OCI-LY1 (cell line): ENCODE data around the gene UNC119B.
A peak's percentile ranks its signal among the peaks of the same experiment; 100 is the strongest.

Experiments
- H2AFZ ChIP-seq: fragments of 200-600 bp; sonication (generic), shearing (Covaris generic); 2 replicates; pipeline ENCODE4 v1.6.0; 2014; ENCODE audit warnings: antibody characterized with exemption, mild to moderate bottlenecking, low read length
- H3F3A ChIP-seq: fragments of 200-600 bp; sonication (generic), shearing (Covaris generic); 2 replicates; pipeline ENCODE4 v1.6.0; 2014; ENCODE audit warnings: mild to moderate bottlenecking, antibody characterized with exemption, low read length, moderate library complexity; ENCODE audit not compliant: insufficient read depth
- H3K27ac ChIP-seq: fragments of 200-600 bp; sonication (generic); 2 replicates; pipeline ENCODE4 v1.5.1; 2014; ENCODE audit warnings: low read length, mixed run types, mild to moderate bottlenecking, low read depth; ENCODE audit not compliant: poor library complexity, severe bottlenecking
- H3K27me3 ChIP-seq: fragments of 200-600 bp; sonication (generic); 2 replicates; pipeline ENCODE4 v1.6.0; 2014; ENCODE audit warnings: antibody characterized with exemption, mild to moderate bottlenecking, low read length, moderate library complexity; ENCODE audit not compliant: insufficient read depth
- H3K36me3 ChIP-seq: fragments of 200-600 bp; sonication (generic); 2 replicates; pipeline ENCODE4 v1.6.1; 2014; ENCODE audit warnings: mild to moderate bottlenecking, antibody characterized with exemption, low read length, moderate library complexity, mixed read lengths; ENCODE audit not compliant: insufficient read depth
- H3K4me1 ChIP-seq: fragments of 200-600 bp; sonication (generic); 2 replicates; pipeline ENCODE4 v1.5.1; 2014; ENCODE audit warnings: mild to moderate bottlenecking, low read length, moderate library complexity; ENCODE audit not compliant: insufficient read depth, severe bottlenecking
- H3K4me2 ChIP-seq: fragments of 200-600 bp; sonication (generic), shearing (Covaris generic); 2 replicates; pipeline ENCODE4 v1.6.1; 2014; ENCODE audit warnings: low read length
- H3K4me3 ChIP-seq: fragments of 200-600 bp; sonication (generic); 2 replicates; pipeline ENCODE4 v1.5.1; 2014; ENCODE audit warnings: low read length, low read depth, mild to moderate bottlenecking, mixed read lengths; ENCODE audit not compliant: poor library complexity, severe bottlenecking
- H3K79me2 ChIP-seq: fragments of 200-600 bp; shearing (Covaris generic); 2 replicates; pipeline ENCODE4 v1.6.1; 2016; ENCODE audit warnings: mixed run types, low read length, mixed read lengths; ENCODE audit not compliant: insufficient read depth
- H3K9ac ChIP-seq: fragments of 200-600 bp; sonication (generic), shearing (Covaris generic); 2 replicates; pipeline ENCODE4 v1.6.1; 2014; ENCODE audit warnings: mild to moderate bottlenecking, low read length, mixed read lengths
- H3K9me2 ChIP-seq: fragments of 200-600 bp; sonication (generic), shearing (Covaris generic); 2 replicates; pipeline ENCODE4 v1.6.1; 2014; ENCODE audit warnings: low read depth, mild to moderate bottlenecking, low read length, mixed read lengths
- H3K9me3 ChIP-seq: fragments of 200-600 bp; shearing (Covaris generic); 2 replicates; pipeline ENCODE4 v1.6.1; 2014; ENCODE audit warnings: low read length, mixed read lengths
- H4K20me1 ChIP-seq: fragments of 200-600 bp; sonication (generic), shearing (Covaris generic); 2 replicates; pipeline ENCODE4 v1.6.0; 2016; ENCODE audit warnings: mild to moderate bottlenecking, low read length; ENCODE audit not compliant: insufficient read depth
- CTCF ChIP-seq: fragments of 200-600 bp; sonication (generic), shearing (Covaris generic); IDR thresholded peaks from 2 replicates; pipeline ENCODE4 v1.5.1; 2017; ENCODE audit warnings: mild to moderate bottlenecking, antibody characterized with exemption, low read length, moderate library complexity, mixed read lengths
- EZH2 ChIP-seq: fragments of 200-600 bp; sonication (generic), shearing (Covaris generic); IDR thresholded peaks from 2 replicates; pipeline ENCODE4 v1.8.0; 2017; ENCODE audit warnings: borderline replicate concordance, mixed run types, mild to moderate bottlenecking, antibody characterized with exemption, low read length, moderate library complexity, mixed read lengths

UNC119B gene

GRCh38 chr12:120758798-120759590 is 48.7 kb downstream of the UNC119B start:
- H3K79me2 ChIP-seq, result no peaks in the 10 kb centered on the region
- no peak overlapping the region for H2AFZ ChIP-seq
- no peaks in the 10 kb centered on the region for H3K27me3 ChIP-seq
- H3K4me3 ChIP-seq, result no peak overlapping the region
- no peaks in the 10 kb centered on the region for H3F3A ChIP-seq
- no peak overlapping the region for H3K27ac ChIP-seq
- no peaks in the 10 kb centered on the region for H3K9me2 ChIP-seq
- no peaks in the 10 kb centered on the region for H4K20me1 ChIP-seq
- H3K36me3 ChIP-seq, result peaks cover 23% of the 10 kb centered on the region
- H3K9ac ChIP-seq, result no peak overlapping the region
- TF ChIP-seq EZH2, result no peak
- TF ChIP-seq CTCF, result no peak
- peaks cover 17% of the 10 kb centered on the region for H3K4me1 ChIP-seq
- H3K9me3 ChIP-seq, result peaks cover 11% of the 10 kb centered on the region
- H3K4me2 ChIP-seq, result no peak overlapping the region

GRCh38 chr12:120759591-120760348 is 49.5 kb downstream of the UNC119B start:
- peak overlapping the region; percentile 11 for H3K27ac ChIP-seq

More at GRCh38 chr12:120759591-120760348, 49.5 kb downstream of the UNC119B start:
- Histone ChIP-seq H3K79me2 (no peaks in the 10 kb centered on the region), H3K4me3 (no peak overlapping the region), H3K4me1 (peaks cover 17% of the 10 kb centered on the region), H3K9ac (no peak overlapping the region), H3K27me3 (no peaks in the 10 kb centered on the region), H4K20me1 (no peaks in the 10 kb centered on the region), H3F3A (no peaks in the 10 kb centered on the region), H3K9me3 (peaks cover 9% of the 10 kb centered on the region), H3K36me3 (peaks cover 30% of the 10 kb centered on the region), H2AFZ (no peak overlapping the region), H3K9me2 (no peaks in the 10 kb centered on the region), H3K4me2 (no peak overlapping the region)
- TF ChIP-seq CTCF, result no peak
- no peak for TF ChIP-seq EZH2
